HEK293T (cell line): ENCODE data around the gene SECISBP2.
A peak's percentile ranks its signal among the peaks of the same experiment; 100 is the strongest.

ENCODE experiments used
- CTCF ChIA-PET: fragments of 350-600 bp; formaldehyde crosslinking; extraction: SDS; loops from one replicate; lab custom pipeline; 2021; ENCODE audit warnings: antibody characterized with exemption, inconsistent platforms; lab: Yijun Ruan, JAX
- POLR2A ChIA-PET: fragments of 350-600 bp; formaldehyde crosslinking; extraction: SDS; loops from one replicate; lab custom pipeline; 2020; ENCODE audit warnings: antibody characterized with exemption, inconsistent platforms; lab: Yijun Ruan, JAX
- DNase-seq: peaks from one replicate; pipeline ENCODE4 v3.0.0; 2012; ENCODE audit warnings: mixed read lengths; ENCODE audit errors: extremely low spot score
- ARNT ChIP-seq: fragments of 450-650 bp; IDR thresholded peaks from 2 replicates; pipeline ENCODE4 v1.6.1; 2017; ENCODE audit warnings: mild to moderate bottlenecking
- BHLHE40 ChIP-seq: fragments of 450-650 bp; IDR thresholded peaks from 2 replicates; pipeline ENCODE4 v1.6.1; 2016; ENCODE audit warnings: mild to moderate bottlenecking, moderate library complexity, borderline replicate concordance
- CTBP1 ChIP-seq: fragments of 450-650 bp; IDR thresholded peaks from 2 replicates; pipeline ENCODE4 v1.6.1; 2016; ENCODE audit warnings: borderline replicate concordance
- ELF4 ChIP-seq: fragments of 450-650 bp; IDR thresholded peaks from 2 replicates; pipeline ENCODE4 v1.6.1; 2017; ENCODE audit warnings: antibody characterized with exemption
- FOXA1 ChIP-seq: fragments of 450-650 bp; IDR thresholded peaks from 2 replicates; pipeline ENCODE4 v1.6.1; 2016; ENCODE audit warnings: mild to moderate bottlenecking
- FOXK2 ChIP-seq: fragments of 450-650 bp; IDR thresholded peaks from 2 replicates; pipeline ENCODE4 v1.6.1; 2016; ENCODE audit warnings: mild to moderate bottlenecking
- FOXM1 ChIP-seq: fragments of 450-650 bp; IDR thresholded peaks from 2 replicates; pipeline ENCODE4 v1.6.1; 2017; ENCODE audit warnings: mild to moderate bottlenecking, borderline replicate concordance
- HDGF ChIP-seq: fragments of 450-650 bp; IDR thresholded peaks from 2 replicates; pipeline ENCODE4 v1.6.1; 2017; ENCODE audit warnings: antibody characterized with exemption, borderline replicate concordance
- L3MBTL2 ChIP-seq: fragments of 450-650 bp; conservative IDR thresholded peaks from 2 replicates; pipeline ENCODE4 v1.6.1; 2016; ENCODE audit warnings: mild to moderate bottlenecking
- LEF1 ChIP-seq: fragments of 450-650 bp; IDR thresholded peaks from 2 replicates; pipeline ENCODE4 v1.6.1; 2017; ENCODE audit warnings: mild to moderate bottlenecking, borderline replicate concordance
- NFRKB ChIP-seq: fragments of 450-650 bp; IDR thresholded peaks from 2 replicates; pipeline ENCODE4 v1.6.1; 2016; ENCODE audit warnings: mild to moderate bottlenecking, moderate library complexity
- SP1 ChIP-seq: fragments of 450-650 bp; IDR thresholded peaks from 2 replicates; pipeline ENCODE4 v1.6.1; 2017
- SUZ12 ChIP-seq: fragments of 450-650 bp; IDR thresholded peaks from 2 replicates; pipeline ENCODE4 v1.6.1; 2016; ENCODE audit warnings: mild to moderate bottlenecking
- TARDBP ChIP-seq: fragments of 450-650 bp; IDR thresholded peaks from 2 replicates; pipeline ENCODE4 v1.6.1; 2016
- ZNF384 ChIP-seq: fragments of 450-650 bp; IDR thresholded peaks from 2 replicates; pipeline ENCODE4 v1.6.1; 2016
- TF ChIP-seq, protein P1 (sequence below): fragments of 450-650 bp; IDR thresholded peaks from 2 replicates; pipeline ENCODE4 v1.6.1; 2016

The SECISBP2 gene

DNA sequence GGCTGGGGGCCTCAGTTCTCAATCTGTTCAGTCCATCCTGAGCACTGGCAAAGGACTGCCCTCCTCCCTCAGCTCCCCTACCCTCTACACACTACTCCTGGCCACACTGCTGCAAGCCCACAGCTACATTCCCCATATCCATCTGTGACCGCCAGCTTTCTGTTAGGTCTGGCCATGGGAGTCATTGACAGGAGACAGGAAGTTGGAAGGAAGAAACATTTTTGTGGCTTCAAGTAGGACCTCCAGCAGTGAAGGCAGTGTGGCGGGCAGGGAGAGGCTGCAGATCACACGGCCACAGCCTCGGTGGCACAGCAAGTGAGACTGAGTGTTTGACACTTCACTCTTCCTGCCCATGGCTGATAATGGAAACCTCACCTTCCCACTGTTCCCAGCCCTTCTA lies 55.9 kb downstream of the SECISBP2 start:
- no peak for DNase-seq
- ChIA-PET CTCF (interaction anchor here (0.6 kb wide), 1 partner anchor 157 kb away, joined by 5 read pairs; no protein-coding TSS in a partner anchor), POLR2A (interaction anchor here (0.9 kb wide), 1 partner anchor 60 kb away, joined by 3 read pairs; no protein-coding TSS in a partner anchor)

DNA sequence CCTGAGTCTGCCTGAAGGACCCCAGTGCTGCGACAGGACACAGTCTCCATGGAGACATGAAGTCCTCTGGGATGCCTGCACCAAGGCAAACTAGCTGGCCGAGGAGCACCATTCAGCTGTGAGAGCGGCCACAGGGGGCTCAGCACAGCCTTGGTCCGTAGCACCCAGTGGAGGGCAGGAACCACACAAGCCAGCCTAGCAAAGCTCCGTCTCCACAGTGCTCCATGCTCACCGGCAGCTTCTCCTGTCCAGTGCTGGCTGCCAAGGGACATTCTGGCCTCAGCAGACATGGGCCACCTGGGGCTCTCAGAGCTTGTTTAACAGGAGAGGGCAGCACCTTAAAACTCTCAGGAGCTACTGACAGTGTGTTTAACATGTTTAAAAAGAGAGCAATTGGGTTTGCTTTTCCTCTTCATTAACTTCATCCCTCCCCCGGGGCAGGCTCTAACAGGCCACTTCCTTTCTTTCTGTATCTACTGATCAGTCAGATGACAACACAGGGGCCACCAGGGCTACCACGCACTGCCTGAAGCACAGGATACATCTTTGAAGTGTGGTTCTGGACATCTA lies 57.0 kb downstream of the SECISBP2 start:
- ChIA-PET CTCF (interaction anchor here (0.6 to 1.0 kb wide), 2 partner anchors 174 to 650 kb away, joined by 3 to 4 read pairs; no protein-coding TSS in a partner anchor), POLR2A (no interaction called here)
- peak; percentile 15 for DNase-seq
- TF ChIP-seq ARNT = no peak
- TF ChIP-seq LEF1 = no peak
- no peak for TF ChIP-seq ZNF384
- TF ChIP-seq, protein P1, sequence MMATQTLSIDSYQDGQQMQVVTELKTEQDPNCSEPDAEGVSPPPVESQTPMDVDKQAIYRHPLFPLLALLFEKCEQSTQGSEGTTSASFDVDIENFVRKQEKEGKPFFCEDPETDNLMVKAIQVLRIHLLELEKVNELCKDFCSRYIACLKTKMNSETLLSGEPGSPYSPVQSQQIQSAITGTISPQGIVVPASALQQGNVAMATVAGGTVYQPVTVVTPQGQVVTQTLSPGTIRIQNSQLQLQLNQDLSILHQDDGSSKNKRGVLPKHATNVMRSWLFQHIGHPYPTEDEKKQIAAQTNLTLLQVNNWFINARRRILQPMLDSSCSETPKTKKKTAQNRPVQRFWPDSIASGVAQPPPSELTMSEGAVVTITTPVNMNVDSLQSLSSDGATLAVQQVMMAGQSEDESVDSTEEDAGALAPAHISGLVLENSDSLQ = no peak
- TF ChIP-seq FOXA1 = no peak
- no peak for TF ChIP-seq TARDBP
- no peak for TF ChIP-seq FOXM1
- no peak for TF ChIP-seq SP1
- TF ChIP-seq HDGF = no peak
- TF ChIP-seq ELF4 = no peak
- no peak for TF ChIP-seq L3MBTL2
- no peak for TF ChIP-seq CTBP1
- no peak for TF ChIP-seq BHLHE40
- TF ChIP-seq FOXK2 = no peak
- no peak for TF ChIP-seq NFRKB
- TF ChIP-seq SUZ12 = no peak

More for the DNA sequence above, 55.9 kb downstream of the SECISBP2 start:
- TF ChIP-seq SUZ12 (no peak), L3MBTL2 (no peak), HDGF (no peak), NFRKB (no peak), FOXK2 (no peak), ZNF384 (no peak), FOXM1 (no peak), SP1 (no peak), LEF1 (no peak), TARDBP (no peak)

DNA sequence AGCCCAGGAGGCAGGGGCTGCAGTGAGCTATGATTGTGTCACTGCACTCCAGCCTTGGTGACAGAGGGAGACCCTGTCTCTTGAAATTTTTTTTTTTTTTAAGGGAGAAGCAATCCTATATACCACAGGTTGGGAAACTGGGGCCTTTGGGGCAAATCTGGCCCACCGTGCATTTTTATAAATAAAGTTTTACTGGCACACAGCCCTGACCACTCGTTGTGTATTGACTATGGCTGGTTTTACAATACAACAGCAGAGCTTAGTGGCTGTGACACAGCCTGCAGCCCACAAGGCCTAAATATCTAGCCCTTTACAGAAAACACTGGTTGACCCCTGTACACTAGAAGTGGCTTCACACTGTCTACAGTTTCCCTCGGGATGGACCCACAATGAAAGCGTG lies 58.0 kb downstream of the SECISBP2 start:
- CTCF ChIA-PET = no interaction called here
- TF ChIP-seq SUZ12 (no peak), FOXA1 (no peak), BHLHE40 (no peak), ZNF384 (no peak), FOXK2 (no peak), CTBP1 (no peak), NFRKB (no peak), ELF4 (no peak), SP1 (no peak)
- TF ChIP-seq, protein P1 = no peak
- POLR2A ChIA-PET = no interaction called here
- DNase-seq = no peak

DNA sequence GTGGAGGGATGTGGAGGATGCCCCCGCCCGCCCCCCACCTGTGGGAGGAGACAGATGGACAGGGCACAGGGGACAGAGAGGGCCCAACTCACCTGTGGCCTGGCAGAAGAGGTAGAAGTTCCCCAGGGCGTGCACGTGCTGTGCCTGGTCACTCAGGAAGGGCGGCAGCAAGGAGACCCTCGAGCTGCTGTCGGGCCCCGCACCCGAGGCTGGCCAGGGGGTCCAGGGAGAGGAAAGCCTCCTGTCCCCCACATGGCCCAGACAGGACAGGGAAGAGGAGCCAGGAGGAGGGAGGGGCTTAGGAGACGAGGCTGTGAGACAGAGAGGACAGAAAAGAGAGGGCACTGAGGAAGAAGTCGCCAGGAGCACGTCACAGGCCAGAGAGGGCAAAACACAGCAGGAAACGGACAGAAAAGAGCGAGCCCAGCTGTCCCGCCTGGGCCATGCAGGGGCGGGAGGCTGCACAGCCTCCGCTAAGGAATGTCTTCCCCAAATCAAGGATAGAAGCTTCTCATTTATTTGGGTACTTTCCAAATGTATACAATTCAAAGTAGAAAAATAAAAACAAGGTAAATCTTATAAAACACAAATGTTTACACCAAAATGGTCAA lies 58.5 kb downstream of the SECISBP2 start:
- ChIA-PET CTCF (no interaction called here), POLR2A (no interaction called here)
- DNase-seq = no peak
- no peak for TF ChIP-seq NFRKB
- no peak for TF ChIP-seq LEF1
- TF ChIP-seq SP1 = no peak

DNA sequence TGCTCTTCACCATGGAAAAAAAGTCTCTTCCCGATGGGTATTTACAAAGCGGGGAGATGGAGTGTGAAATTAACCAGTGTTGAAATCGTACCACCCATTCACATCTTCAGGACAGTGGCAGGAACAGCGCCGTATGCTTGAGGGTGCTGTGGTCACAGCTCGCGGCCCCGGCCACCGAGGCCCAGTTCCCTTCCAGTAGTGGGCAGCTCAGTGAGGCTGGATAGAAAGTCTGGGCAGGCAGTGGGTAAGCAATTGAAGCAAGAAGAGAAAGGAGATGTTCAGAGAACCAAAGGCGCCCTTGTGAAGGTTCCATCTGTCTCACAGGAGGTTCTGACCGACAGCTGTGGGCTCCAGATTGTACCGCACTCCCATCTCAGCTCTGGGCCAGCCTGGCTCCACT lies 59.1 kb downstream of the SECISBP2 start:
- no peak for DNase-seq
- POLR2A ChIA-PET = no interaction called here
- CTCF ChIA-PET = no interaction called here
- no peak for TF ChIP-seq L3MBTL2
- TF ChIP-seq ZNF384 = no peak
- no peak for TF ChIP-seq LEF1
- TF ChIP-seq SP1 = no peak
- no peak for TF ChIP-seq FOXM1
- no peak for TF ChIP-seq FOXK2
- no peak for TF ChIP-seq CTBP1
- no peak for TF ChIP-seq HDGF

DNA sequence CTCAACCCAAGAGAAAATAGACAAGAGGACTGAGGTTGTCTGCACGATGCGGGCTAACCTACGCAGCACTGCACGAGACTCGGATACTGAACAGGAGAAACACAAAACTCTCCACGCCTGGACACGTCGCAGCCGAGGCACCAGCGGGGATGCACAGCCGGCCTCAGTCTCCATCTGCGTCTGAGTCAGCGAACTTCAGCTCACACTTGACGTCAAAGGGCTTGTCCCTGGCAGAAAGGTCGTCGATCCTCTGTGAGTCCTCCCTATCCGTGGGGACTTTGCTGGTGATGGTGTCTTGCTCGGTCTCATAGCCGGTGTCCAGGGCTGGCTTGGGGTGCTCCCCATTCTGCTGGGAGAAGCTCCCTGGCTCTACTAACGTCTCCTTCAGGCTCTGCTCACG lies 60.2 kb downstream of the SECISBP2 start:
- POLR2A ChIA-PET = no interaction called here
- no peak for DNase-seq
- TF ChIP-seq BHLHE40 (no peak), CTBP1 (no peak), SUZ12 (no peak), ZNF384 (no peak), L3MBTL2 (no peak), SP1 (no peak)
- TF ChIP-seq, protein P1 = no peak
- CTCF ChIA-PET = no interaction called here
